ENCODE data around the gene METTL8. TPM values are rescaled to one million over a fixed set of nuclear protein-coding genes. Genes with fewer than 3 reads are reported as not detected.

METTL8 gene
- polyA plus RNA-seq, 3 donors: 3.3 to 9.8 (median 6.9) TPM

DNA sequence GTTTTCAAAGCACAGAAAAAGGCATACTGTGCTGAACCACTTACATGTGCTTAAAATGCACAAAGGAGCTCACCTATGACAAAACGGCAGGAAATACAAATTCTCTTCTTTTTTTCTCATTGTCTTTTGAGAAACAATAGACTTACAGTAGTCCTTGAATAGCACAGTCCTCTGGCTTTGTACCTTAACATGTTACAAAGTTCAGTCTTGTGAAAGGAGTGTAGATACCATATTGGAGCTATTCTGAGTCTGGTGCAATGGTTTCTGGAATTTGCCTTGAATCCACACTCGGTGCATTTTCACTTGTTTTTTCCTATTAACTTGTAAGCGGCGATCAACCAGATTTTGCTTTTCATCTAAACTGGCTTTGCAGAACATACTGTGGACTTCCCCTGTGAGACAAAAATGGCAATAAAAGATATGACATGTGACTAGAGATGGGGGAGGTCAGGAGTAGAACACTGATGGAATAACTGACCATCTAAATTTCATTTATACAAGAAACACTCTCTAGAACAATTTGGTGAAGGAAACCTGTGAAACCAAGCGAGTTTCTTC is 109.7 kb downstream of the METTL8 start:
- H3K4me3 Mint-ChIP-seq: no peak overlapping the region
- WGBS (ENCODE audit: insufficient coverage): 91% methylated on average over 4 of the region's 5 CpGs
- peaks cover 11 to 12% of the 10 kb centered on the region in 2 donors for H3K4me1 ChIP-seq (ENCODE audit: control insufficient read depth in 1 of 2, insufficient read depth in 2 of 2, low read length in 2 of 2)
- peaks cover 18% of the 10 kb centered on the region for H3K4me1 Mint-ChIP-seq
- no peaks in the 10 kb centered on the region for H4K20me1 ChIP-seq (ENCODE audit: insufficient read depth, low read length)
- intact Hi-C loops (cut with micrococcal nuclease): no loop called here
- H3K4me3 ChIP-seq (replicated peaks in 1 of 3; ENCODE audit: low read depth in 2 of 3, low read length in 3 of 3): no peak overlapping the region
- H2AFZ ChIP-seq (ENCODE audit: insufficient read depth, low read depth, low read length, poor library complexity, severe bottlenecking): no peak overlapping the region
- H3K27ac Mint-ChIP-seq: no peak overlapping the region
- peaks cover 0 to 1% (median 0%) of the 10 kb centered on the region in 7 donors for H3K9me3 Mint-ChIP-seq
- no peak overlapping the region for H3K9ac ChIP-seq (ENCODE audit: insufficient read depth, low read length, poor library complexity, severe bottlenecking)
- peaks cover 4 to 8% of the 10 kb centered on the region in 2 donors for H3K36me3 Mint-ChIP-seq
- H3K9me3 ChIP-seq (replicated peaks in 1 of 2; ENCODE audit: control insufficient read depth in 1 of 2, insufficient read depth in 1 of 2, low read length in 2 of 2): no peaks in the 10 kb centered on the region
- H3K36me3 ChIP-seq (replicated peaks in 1 of 2; ENCODE audit: control insufficient read depth in 1 of 2, insufficient read depth in 2 of 2, low read length in 2 of 2): no peaks in the 10 kb centered on the region
- no peak for DNase-seq
- no peak overlapping the region for H3K4me2 ChIP-seq (replicated peaks; ENCODE audit: extremely low read depth, low read length, poor library complexity, severe bottlenecking)
- H3K79me2 ChIP-seq (ENCODE audit: insufficient read depth, low read length): no peaks in the 10 kb centered on the region
- no peak overlapping the region for H3K27ac ChIP-seq (ENCODE audit: low read depth in 1 of 2, low read length in 2 of 2)
- peaks cover 0 to 2% (median 0%) of the 10 kb centered on the region in 3 donors for H3K27me3 Mint-ChIP-seq (ENCODE audit: low read depth in 3 of 3)
- no peaks in the 10 kb centered on the region for H3K27me3 ChIP-seq (ENCODE audit: control insufficient read depth in 2 of 2, insufficient read depth in 2 of 2, low read length in 2 of 2)
- TF ChIP-seq, protein P1, sequence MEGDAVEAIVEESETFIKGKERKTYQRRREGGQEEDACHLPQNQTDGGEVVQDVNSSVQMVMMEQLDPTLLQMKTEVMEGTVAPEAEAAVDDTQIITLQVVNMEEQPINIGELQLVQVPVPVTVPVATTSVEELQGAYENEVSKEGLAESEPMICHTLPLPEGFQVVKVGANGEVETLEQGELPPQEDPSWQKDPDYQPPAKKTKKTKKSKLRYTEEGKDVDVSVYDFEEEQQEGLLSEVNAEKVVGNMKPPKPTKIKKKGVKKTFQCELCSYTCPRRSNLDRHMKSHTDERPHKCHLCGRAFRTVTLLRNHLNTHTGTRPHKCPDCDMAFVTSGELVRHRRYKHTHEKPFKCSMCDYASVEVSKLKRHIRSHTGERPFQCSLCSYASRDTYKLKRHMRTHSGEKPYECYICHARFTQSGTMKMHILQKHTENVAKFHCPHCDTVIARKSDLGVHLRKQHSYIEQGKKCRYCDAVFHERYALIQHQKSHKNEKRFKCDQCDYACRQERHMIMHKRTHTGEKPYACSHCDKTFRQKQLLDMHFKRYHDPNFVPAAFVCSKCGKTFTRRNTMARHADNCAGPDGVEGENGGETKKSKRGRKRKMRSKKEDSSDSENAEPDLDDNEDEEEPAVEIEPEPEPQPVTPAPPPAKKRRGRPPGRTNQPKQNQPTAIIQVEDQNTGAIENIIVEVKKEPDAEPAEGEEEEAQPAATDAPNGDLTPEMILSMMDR (IDR thresholded peaks at IDR 0.05): no peak

DNA sequence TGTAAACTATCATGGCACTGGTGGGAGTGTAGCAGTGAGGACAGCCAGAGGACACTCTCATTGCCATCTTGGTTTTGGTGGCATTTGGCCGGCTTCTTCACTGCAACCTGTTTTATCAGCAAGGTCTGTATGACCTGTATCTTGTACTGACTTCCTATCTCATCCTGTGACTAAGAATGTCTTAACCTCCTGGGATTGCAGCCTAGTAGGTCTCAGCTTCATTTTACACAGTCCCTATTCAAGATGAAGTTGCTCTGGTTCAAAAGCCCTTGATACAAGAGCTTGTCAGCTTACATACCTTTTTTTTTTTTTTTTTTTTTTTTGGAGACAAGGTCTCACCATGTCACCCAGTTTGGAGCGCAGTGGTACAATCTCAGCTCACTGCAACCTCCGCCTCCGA is 110.9 kb downstream of the METTL8 start:
- Mint-ChIP-seq H3K4me1 (peaks cover 25% of the 10 kb centered on the region), H3K9me3 (peaks cover 0 to 1% (median 0%) of the 10 kb centered on the region in 7 donors), H3K4me3 (no peak overlapping the region), H3K27ac (peak overlapping the region in 1 of 7 donors; percentile 38), H3K36me3 (peaks cover 4 to 8% of the 10 kb centered on the region in 2 donors), H3K27me3 (ENCODE audit: low read depth in 3 of 3) (peaks cover 0 to 2% (median 0%) of the 10 kb centered on the region in 3 donors)
- TF ChIP-seq, protein P1 (IDR thresholded peaks at IDR 0.05): no peak
- Histone ChIP-seq H2AFZ (ENCODE audit: insufficient read depth, low read depth, low read length, poor library complexity, severe bottlenecking) (no peak overlapping the region), H3K9ac (ENCODE audit: insufficient read depth, low read length, poor library complexity, severe bottlenecking) (no peak overlapping the region), H4K20me1 (ENCODE audit: insufficient read depth, low read length) (no peaks in the 10 kb centered on the region), H3K9me3 (replicated peaks in 1 of 2; ENCODE audit: control insufficient read depth in 1 of 2, insufficient read depth in 1 of 2, low read length in 2 of 2) (no peaks in the 10 kb centered on the region), H3K4me2 (replicated peaks; ENCODE audit: extremely low read depth, low read length, poor library complexity, severe bottlenecking) (no peak overlapping the region), H3K4me1 (ENCODE audit: control insufficient read depth in 1 of 2, insufficient read depth in 2 of 2, low read length in 2 of 2) (peaks cover 11 to 12% of the 10 kb centered on the region in 2 donors), H3K27me3 (ENCODE audit: control insufficient read depth in 2 of 2, insufficient read depth in 2 of 2, low read length in 2 of 2) (no peaks in the 10 kb centered on the region), H3K79me2 (ENCODE audit: insufficient read depth, low read length) (no peaks in the 10 kb centered on the region), H3K36me3 (replicated peaks in 1 of 2; ENCODE audit: control insufficient read depth in 1 of 2, insufficient read depth in 2 of 2, low read length in 2 of 2) (no peaks in the 10 kb centered on the region), H3K4me3 (replicated peaks in 1 of 3; ENCODE audit: low read depth in 2 of 3, low read length in 3 of 3) (no peak overlapping the region), H3K27ac (ENCODE audit: low read depth in 1 of 2, low read length in 2 of 2) (no peak overlapping the region)
- DNase-seq: no peak
- 91% methylated on average over 3 of the region's 4 CpGs for WGBS (ENCODE audit: insufficient coverage)
- intact Hi-C loops (cut with micrococcal nuclease): no loop called here

All from CD14-positive monocyte (primary cell).